ENCODE data around the gene BNC2.

Gene BNC2

GRCh38 chr9:16873126-16873802 lies 2.8 kb upstream of the BNC2 start:
- no peak for DNase-seq (ENCODE audit: low read depth, low spot score)
- Histone ChIP-seq H3K36me3 (ENCODE audit: insufficient read depth, low read length) (no peaks in the 10 kb centered on the region), H3K9me3 (ENCODE audit: low read depth, low read length) (no peaks in the 10 kb centered on the region), H3K9ac (ENCODE audit: insufficient read length) (no peak overlapping the region), H3K4me3 (no peak overlapping the region), H3K27ac (no peak overlapping the region)
- no peak for TF ChIP-seq POLR2AphosphoS5 (IDR thresholded peaks at IDR 0.05; ENCODE audit: borderline replicate concordance, low read depth, low read length)
- no peak for TF ChIP-seq FOXP2 (optimal IDR thresholded peaks at IDR 0.05; ENCODE audit: control extremely low read depth, extremely low read length, insufficient read depth)
- no peak for TF ChIP-seq EZH2 (IDR thresholded peaks at IDR 0.05)

DNA sequence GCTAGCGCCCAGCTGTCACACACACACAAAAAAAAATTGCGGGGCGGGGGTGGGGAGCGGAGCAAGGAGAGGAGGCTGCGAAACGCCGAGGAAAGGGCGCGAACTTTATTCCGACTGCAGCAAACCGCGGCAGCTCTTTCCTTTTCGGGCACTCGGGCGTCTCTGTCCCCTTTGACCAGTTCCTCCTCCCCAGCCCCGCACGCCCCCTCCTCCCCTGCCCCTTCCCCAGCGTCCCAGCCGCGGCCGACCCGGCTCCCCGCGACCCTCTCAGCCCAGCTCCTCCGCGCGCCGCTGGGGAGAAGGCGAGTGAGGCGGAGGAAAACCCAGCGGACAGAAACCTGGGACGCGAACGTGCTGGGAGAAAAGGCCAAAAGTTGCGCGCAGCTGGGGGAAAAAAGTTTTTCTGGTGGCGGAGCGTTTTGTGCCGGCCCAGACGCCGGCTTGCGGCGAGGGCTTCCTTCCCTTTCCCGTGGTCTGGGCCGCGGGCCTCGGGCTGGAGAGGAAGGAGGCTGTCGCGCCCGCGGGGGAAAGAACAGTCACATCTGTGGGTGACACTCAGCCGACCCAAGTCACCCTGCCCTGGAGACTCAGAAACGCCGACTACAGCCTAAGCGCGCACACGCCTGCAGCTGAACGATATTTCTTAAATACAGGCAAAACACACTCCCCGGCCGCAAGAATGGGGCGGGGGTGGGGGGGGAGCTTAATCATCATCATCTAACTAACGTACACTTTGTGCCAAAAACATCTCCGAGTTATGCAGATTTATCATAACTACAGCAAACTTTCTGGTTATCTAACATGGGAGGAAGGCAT lies 1.1 kb upstream of the BNC2 start:
- TF ChIP-seq POLR2AphosphoS5 (IDR thresholded peaks at IDR 0.05; ENCODE audit: borderline replicate concordance, low read depth, low read length) (peak; percentile 19; the same call in 1 of the 2 replicates), EZH2 (IDR thresholded peaks at IDR 0.05) (no peak)
- Histone ChIP-seq H3K36me3 (ENCODE audit: insufficient read depth, low read length) (no peaks in the 10 kb centered on the region), H3K4me3 (peak overlapping the region; percentile 92), H3K9me3 (ENCODE audit: low read depth, low read length) (no peaks in the 10 kb centered on the region), H3K27ac (no peak overlapping the region), H3K9ac (ENCODE audit: insufficient read length) (peak overlapping the region; percentile 78)
- DNase-seq (ENCODE audit: low read depth, low spot score), result no peak

DNA sequence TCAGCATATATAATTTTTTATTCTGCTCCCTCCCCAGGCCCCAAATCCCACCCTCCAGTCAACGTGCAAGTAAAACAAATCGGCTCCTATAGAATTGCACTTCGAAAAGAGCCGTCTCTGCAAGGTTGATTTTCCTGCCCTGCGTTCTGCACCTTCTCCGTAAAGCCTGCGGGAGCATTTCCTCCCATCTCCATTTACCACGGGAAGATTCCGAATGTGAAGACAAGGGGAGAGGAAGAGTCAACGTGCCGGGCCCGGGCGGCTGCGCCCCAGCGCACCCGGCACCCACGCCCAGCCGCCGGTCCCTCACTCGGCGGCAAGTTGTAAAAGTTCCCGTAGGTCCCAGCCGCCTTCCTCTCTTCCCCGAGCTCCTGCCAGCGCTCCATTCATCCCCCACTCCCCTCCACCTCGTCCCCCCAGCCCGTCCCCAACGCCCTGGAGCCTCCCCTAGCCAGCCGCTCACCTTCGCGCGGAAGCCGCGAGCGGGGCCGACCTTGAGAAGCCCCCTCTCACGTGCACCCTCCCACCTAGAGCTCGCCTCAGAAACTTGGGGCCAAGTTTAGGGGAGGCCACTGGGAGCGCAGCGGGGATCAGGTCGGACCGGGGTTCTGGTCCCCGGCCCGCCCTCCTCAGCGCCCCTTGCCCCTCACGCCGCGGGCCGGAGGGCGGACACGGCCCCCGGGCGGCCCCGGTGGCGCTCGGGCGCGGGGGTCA lies 431 bp downstream of the BNC2 start:
- no peaks in the 10 kb centered on the region for H3K36me3 ChIP-seq (ENCODE audit: insufficient read depth, low read length)
- peak overlapping the region; percentile 92 for H3K4me3 ChIP-seq
- peak overlapping the region; percentile 6; the same call in 1 of the 2 replicates for H3K27ac ChIP-seq
- no peak for DNase-seq (ENCODE audit: low read depth, low spot score)
- peak overlapping the region; percentile 78 for H3K9ac ChIP-seq (ENCODE audit: insufficient read length)
- TF ChIP-seq FOXP2 (optimal IDR thresholded peaks at IDR 0.05; ENCODE audit: control extremely low read depth, extremely low read length, insufficient read depth) (no peak), POLR2AphosphoS5 (IDR thresholded peaks at IDR 0.05; ENCODE audit: borderline replicate concordance, low read depth, low read length) (no peak), EZH2 (IDR thresholded peaks at IDR 0.05) (no peak)
- H3K9me3 ChIP-seq (ENCODE audit: low read depth, low read length), result no peaks in the 10 kb centered on the region

DNA sequence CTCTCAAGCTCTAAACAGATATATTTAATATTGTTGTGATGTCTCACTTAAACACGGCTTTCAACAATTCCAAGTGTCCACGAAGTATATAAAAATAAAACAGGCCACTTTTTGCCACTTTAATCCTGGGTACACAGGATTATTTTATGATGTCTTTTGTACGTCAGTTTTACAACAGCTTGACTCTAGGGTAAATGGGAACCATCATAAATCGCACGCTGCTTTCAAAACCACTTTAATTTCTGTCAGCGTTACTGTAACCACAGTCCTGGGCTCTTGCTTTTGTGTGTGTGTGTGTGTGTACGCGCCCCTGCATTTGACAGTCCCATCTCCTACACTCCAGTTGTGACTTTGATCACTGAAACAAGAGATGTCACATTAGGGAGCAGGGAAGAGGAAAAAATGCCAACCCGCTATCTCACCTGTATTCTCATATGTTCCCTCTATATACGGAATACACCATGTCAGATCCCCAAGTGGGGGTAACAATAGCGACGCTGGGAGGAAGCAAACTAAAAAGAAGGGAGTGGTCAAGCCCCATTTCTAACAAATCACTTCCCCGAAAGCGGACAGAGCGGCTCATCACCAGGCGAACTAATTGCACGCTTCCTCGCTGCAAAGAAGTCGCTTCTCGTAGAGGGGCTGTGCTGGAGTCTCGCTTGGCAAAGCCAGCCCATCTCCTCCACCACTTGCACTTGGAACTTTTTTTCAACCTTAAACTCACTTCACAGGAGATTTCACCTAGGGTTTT lies 1.2 kb downstream of the BNC2 start:
- TF ChIP-seq FOXP2 (optimal IDR thresholded peaks at IDR 0.05; ENCODE audit: control extremely low read depth, extremely low read length, insufficient read depth) (no peak), POLR2AphosphoS5 (IDR thresholded peaks at IDR 0.05; ENCODE audit: borderline replicate concordance, low read depth, low read length) (no peak; the same call in 1 of the 2 replicates), EZH2 (IDR thresholded peaks at IDR 0.05) (no peak)
- peak overlapping the region; percentile 78 for H3K9ac ChIP-seq (ENCODE audit: insufficient read length)

GRCh38 chr9:16868701-16869100 lies 1.8 kb downstream of the BNC2 start:
- no peak for DNase-seq (ENCODE audit: low read depth, low spot score)
- no peaks in the 10 kb centered on the region for H3K9me3 ChIP-seq (ENCODE audit: low read depth, low read length)
- H3K9ac ChIP-seq (ENCODE audit: insufficient read length), result peak overlapping the region; percentile 37
- H3K27ac ChIP-seq, result peak overlapping the region; percentile 80
- TF ChIP-seq FOXP2 (optimal IDR thresholded peaks at IDR 0.05; ENCODE audit: control extremely low read depth, extremely low read length, insufficient read depth) (no peak), POLR2AphosphoS5 (IDR thresholded peaks at IDR 0.05; ENCODE audit: borderline replicate concordance, low read depth, low read length) (no peak), EZH2 (IDR thresholded peaks at IDR 0.05) (no peak)
- H3K4me3 ChIP-seq, result peak overlapping the region; percentile 92
- no peaks in the 10 kb centered on the region for H3K36me3 ChIP-seq (ENCODE audit: insufficient read depth, low read length)

More for the DNA sequence above, 1.2 kb downstream of the BNC2 start:
- Histone ChIP-seq H3K4me3 (peak overlapping the region; percentile 92), H3K9me3 (ENCODE audit: low read depth, low read length) (no peaks in the 10 kb centered on the region), H3K36me3 (ENCODE audit: insufficient read depth, low read length) (no peaks in the 10 kb centered on the region), H3K27ac (peak overlapping the region; percentile 80)
- no peak for DNase-seq (ENCODE audit: low read depth, low spot score)

GRCh38 chr9:16867576-16868311 lies 2.7 kb downstream of the BNC2 start:
- peak overlapping the region; percentile 80 for H3K27ac ChIP-seq
- TF ChIP-seq EZH2 (IDR thresholded peaks at IDR 0.05) (no peak), POLR2AphosphoS5 (IDR thresholded peaks at IDR 0.05; ENCODE audit: borderline replicate concordance, low read depth, low read length) (no peak), FOXP2 (optimal IDR thresholded peaks at IDR 0.05; ENCODE audit: control extremely low read depth, extremely low read length, insufficient read depth) (no peak)
- H3K9me3 ChIP-seq (ENCODE audit: low read depth, low read length), result no peaks in the 10 kb centered on the region
- no peak for DNase-seq (ENCODE audit: low read depth, low spot score)
- no peak overlapping the region for H3K9ac ChIP-seq (ENCODE audit: insufficient read length)
- peak overlapping the region; percentile 92 for H3K4me3 ChIP-seq
- no peaks in the 10 kb centered on the region for H3K36me3 ChIP-seq (ENCODE audit: insufficient read depth, low read length)

DNA sequence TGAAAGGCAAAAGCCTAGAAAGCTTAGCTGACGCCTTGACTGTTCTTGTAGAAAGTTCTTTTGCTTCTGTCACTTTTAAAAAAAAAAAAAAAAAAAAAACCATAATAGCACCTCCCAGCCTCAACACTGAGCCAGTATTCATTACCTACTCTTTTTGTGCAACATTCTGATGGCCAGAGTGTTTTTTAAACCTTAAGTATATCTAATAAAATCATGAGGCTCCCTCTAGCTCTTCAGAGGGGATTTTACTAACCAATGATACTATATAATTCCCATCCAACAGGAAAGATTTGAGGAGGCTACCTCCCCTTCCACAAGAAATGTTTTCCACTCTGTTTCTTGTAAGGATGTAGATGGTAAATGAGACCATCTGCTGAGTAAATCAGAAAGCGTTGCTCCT lies 3.9 kb downstream of the BNC2 start:
- DNase-seq (ENCODE audit: low read depth, low spot score), result no peak
- Histone ChIP-seq H3K4me3 (peak overlapping the region; percentile 92), H3K36me3 (ENCODE audit: insufficient read depth, low read length) (no peaks in the 10 kb centered on the region), H3K9me3 (ENCODE audit: low read depth, low read length) (no peaks in the 10 kb centered on the region), H3K27ac (peak overlapping the region; percentile 80), H3K9ac (ENCODE audit: insufficient read length) (peak overlapping the region; percentile 24)
- TF ChIP-seq POLR2AphosphoS5 (IDR thresholded peaks at IDR 0.05; ENCODE audit: borderline replicate concordance, low read depth, low read length) (no peak), EZH2 (IDR thresholded peaks at IDR 0.05) (no peak), FOXP2 (optimal IDR thresholded peaks at IDR 0.05; ENCODE audit: control extremely low read depth, extremely low read length, insufficient read depth) (no peak)
